HG02610 (cell line): Measurements from ENCODE around the gene CBX2.

Experiments used
- ATAC-seq: cut with Tn5 transposase; IDR thresholded peaks from one replicate; pipeline ENCODE4 v1.9.1; 2021; ENCODE audit warnings: mild to moderate bottlenecking, moderate library complexity; ENCODE audit not compliant: unreplicated experiment

The CBX2 gene

DNA sequence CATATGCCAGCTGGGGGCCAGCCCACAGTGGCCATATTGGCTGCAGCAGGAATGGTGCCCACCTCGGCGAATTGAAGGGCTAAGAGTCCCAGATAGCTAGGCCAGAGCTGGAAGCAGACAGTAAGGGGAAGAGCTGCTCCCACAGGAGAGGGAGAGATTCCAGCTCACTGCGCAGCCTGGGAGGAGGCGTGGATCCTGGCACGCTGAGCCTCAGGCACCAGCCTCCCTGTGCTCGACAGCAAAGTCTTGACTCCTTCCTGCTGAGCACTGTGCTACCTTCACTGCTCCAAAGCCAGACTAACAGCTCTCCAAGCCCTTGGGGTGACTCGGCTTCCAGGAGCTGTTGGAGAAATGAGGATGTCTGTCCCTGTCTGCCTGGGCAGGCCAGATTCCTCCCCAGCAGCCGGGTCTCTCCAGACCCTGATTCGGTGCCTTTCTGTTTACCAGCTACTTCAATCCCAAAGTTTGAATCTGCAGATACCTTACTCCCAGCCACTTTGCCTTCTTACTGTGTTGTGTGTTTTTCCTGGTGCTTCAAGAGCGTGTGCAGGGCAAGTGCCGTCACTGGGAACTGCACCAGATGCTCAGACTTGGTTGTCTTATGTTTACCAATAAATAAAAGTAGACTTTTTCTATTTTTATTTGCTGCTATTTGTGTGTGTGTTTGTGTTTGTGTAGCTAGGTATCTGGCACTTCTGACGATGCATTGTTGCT, 9.1 kb downstream of the CBX2 start:
- no peak for ATAC-seq

DNA sequence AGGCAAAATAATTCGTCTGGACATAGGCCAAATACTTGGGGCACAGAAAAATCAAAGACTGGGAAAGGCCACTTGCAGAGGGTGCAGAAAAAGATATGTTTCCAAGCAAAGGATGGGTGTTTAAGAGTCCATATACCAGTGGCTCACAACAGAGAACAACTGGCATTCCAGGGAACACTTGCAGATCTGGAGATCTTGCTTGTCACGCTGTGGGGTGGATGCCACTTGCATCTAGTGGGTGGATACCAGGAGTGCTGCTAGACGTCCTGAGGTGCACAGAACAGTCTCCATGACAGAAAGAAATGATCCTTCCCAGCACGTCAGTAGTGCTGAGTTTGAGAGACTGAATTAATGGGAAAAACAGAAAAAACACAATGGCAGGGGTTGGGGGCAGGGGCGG, 10.5 kb downstream of the CBX2 start:
- ATAC-seq: no peak

DNA sequence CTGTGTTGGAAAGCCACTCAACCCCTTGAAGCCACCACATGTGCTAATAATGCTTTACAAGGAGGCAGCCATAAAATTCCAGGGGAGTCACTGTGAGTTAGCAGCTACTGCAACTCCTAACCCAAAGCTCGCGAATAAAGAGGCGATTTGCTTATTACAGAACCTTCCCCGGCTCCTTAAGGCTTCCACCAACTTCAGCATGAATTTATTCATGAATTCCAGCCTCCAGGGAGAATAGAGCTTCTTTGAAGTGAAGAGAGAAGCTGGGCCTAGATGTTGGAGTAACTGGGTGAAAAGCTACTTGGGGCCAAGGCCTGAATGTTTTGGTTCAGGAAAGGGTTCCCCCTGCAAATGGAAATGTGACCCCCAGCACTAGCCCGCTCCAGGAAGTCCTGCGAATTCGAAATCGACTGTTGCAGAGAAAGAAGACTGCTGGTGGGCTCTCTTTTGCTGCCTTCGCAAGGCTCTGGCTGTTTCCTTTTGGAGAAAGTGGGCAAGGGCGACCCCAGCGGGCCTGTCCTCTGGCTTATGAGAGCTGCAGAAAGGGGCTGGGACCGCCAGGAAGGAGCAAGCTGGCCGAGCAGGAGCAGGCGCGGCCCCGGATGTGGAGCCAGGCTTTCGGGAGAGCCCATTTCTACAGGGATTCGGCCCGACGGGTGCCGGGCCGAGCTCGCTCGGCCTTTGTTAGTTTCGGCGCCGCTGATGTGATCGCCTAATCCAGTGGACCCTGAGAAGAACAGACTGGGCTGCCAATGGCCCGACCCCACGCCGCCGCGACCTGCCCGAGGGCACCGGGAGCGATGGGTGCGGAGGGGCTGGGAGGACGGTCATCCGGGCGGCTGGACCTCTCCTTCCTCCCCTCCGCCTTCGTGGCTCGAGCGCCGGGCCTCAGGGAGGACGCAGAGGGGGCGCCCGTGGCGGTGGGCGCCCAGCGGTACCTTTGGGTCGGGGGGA, 11.3 kb downstream of the CBX2 start:
- no peak for ATAC-seq

DNA sequence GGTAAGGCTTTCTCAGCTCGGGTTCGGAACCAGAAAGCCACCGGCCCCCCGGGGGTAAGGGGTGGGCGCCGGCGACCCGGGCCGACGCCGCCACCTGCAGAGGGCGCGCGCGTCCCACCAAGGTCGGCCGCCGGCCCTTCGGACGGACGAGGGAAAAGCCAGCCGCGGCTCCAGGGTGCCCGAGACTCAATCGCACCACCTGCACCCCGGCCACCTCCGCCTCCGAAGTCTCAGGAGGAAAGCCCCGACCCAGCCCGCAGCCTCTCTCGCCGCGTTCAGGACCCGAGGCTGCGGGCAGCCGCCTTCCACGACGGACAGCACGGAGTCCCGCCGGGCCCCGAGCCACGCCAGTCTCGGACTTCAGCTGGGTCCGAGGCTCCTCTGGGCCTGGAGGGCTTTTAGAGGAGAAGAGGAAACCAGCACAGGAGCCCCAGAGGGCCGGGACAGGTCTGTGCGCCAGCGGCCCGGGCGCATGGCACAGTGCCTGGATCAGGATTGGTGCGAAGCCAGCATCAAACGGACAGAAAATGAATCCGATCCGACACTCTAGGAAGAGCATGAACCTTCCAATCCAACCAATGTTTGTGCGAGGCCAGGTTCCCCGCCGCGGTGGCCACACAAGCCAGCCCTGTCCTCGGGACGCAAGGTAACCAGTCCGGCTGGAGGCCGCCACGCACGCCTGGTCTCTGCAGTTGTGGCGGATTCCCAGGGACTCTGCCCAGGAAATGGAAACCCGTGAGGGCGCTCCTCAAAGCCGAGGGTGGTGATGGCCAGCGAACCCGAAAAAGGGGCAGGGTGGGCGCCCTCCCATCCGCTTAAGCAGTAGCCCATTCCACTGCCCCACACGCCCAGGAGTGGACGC, 12.2 kb downstream of the CBX2 start:
- ATAC-seq: no peak

DNA sequence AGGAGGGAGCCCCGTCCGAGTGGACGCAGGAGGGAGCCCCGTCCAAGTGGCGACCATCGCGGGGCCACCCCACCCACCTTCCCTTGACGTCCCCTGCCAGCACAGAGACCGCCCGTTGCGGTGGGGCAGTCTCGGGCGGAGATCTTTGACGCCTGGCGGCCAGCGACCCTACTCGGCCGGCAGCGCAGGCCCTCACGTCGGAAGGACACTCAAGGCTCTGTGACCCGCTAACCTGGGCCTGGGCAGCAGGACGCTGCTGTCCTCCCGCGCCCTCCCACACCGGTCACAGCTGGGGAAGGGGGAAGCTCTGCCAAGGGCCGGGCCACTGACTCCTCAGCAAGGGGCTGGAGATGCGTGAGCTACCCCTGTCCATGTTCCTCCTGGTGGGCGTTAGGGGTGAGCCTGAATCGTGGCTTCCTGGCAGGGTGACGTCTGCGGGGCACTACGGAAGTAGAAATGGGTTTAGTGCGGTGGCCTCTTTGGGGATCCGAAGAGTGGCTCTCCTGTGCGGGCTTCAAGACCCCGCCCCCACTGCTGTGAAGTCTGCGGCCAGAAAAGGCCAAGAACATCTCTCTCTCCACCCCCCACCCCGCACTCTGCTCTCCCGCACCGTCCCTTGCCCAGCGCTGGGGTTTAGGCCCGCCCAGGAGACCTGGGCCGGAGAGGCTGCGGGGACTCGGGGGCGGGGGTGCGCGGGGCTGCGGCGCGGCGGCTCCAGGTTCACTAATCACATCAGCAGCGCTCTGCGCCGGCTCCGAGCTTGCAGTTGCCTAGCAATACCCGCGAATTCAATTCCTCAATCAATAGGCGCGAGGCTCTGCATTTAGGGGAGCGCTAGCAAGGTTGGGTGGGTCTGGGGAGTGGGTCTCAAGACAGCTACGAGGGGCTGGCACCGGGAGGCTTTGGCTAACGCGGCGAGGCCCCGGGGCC, 13.1 kb downstream of the CBX2 start:
- no peak for ATAC-seq

DNA sequence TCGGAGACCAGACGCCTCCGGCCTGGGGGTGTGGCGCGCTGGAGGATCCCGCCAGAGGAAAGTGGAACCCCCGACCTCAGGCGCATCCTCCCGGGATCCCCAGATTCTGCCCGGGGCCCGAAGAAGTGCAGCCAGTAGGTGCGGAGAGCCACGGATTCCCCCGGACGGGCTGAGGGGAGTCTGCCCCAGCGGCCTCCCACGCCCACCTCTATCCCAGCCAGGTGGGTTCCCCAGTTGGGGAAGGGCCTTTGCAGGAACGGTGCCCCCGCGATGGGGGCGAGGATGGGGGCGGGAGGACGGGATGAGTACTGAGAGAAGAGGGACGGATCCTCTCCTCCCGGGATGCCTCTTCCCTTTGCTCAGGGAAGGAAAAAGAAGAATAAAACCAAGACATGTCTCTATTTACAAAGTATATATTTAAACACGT, 13.8 kb downstream of the CBX2 start:
- no peak for ATAC-seq

DNA sequence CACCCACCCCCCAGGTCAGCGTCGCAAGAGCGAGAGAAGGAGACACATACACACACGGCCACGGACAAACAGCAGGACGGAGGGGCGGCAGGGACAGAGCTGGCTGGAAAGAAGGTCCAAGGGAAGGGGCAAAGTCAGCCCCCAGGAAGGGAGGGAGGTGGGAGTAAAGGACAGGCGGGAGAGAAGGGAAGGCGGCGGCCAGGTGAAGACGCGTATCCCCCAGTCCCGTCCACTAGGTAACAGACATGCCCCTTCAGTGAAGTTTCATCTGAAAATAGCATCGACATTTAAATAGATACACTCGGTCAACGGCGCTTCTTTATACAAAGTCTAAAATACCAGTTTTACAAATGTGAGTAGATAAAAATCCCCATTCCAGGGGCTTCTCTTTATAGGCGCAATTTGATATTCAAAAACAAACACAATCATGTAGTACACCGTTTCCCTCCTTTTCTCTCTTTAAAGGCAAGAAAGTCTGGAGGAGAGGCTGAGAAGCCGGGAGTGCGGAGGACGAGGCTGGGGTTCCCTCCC, 14.5 kb downstream of the CBX2 start:
- no peak for ATAC-seq

DNA sequence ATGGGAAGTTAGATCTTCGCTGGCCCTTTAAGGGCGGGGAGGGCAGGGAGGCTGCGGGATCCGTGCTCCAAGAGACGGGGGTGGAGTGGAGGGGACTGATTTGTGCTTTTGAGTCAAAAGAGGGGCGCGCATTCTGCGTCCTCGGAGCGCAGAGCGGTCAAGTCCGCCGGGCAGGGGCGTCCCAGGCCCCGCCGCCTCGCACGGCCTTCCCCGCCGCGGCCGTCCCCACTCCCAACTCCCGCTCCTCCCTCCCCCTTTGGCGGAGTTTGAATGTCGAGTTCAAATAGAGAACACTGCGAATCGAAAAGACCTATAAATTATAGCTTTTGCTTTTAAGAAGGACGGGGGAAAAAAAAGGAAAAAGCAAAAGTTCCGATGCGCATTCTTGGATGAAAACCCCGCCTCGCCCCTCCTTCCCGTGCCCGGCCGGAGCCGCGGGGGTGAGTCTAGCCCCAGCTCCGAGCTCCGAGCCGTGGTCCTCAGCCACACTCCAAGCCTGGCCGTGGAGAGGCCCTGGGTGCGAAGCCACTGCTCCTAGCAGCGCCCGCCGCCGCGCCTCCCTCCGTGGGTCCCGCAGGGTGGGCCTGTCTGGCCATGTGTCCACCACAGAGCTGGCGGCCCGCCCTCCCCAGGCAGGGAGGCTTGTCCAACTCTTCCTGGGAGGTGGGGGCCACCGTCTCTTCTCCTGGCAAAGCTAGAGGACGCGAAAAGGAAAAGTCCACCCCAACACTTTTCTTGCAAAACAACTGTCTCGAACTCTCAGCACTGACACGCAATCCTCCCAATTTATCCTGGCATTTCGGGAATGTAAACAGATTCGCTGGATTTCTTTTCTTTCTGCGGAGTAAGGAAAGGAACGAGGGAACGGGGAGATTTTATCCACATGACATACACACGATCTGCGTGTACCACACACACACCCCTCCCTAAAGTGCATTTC, 15.3 kb downstream of the CBX2 start:
- ATAC-seq: no peak

DNA sequence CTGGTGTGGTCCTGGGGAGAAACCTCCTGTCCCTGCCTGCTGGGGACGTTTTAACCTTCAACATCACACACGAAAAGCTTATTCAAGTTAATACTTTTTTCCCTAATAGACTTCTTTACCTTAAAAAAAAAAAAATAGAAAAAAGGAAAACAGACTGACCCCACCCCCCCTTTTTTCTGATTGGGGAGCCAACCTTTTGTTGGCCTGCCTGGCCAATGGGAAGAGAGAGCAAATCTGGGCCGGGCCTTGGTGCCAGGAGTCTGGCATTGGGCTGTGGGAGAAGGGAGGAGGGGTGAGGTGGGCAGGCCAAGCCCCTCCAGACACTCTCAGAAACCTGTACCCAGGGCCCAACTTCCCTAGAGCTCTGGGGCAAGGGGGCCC, 16.0 kb downstream of the CBX2 start:
- no peak for ATAC-seq

DNA sequence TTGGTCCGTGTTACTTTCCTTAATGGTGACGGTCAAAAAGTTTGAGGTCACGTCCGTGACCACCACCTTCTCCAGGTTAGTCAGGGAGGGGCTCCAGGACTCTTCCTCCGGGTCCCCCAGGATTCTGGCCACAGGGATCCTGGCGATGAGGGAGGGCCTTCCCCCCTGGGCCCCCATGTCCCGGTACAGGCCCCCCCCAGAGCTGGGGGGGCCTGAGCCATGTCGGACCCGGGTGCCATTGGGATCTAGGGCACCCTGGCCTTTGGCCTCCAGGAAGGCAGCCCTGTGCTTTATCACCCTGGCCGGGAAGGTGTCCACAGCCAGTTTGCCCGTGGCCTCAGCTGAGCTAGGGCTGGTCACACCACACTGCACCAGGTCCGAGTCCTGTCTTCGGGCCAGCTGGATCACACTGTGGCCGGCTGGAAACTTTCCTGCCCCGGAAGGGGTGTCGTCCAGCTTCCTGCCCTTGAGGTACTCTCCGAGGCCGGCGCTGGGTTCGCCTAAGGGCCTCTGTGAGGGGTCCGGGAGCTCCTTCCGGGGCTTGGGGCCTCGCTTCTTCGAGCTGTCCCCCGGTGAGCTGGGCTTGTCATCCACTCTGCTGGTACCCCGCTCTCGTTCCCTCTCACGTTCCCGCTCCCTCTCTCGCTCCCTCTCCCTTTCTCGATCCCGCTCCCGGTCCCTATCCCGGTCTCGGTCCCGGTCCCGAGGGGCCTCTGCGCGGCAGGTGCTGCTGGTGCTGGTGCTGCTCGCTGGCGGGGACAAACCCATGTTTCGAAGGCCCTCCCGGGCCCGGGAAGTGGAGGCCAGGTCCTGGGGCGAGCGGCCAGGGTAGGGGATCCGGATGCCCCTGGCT, 16.9 kb downstream of the CBX2 start:
- no peak for ATAC-seq

DNA sequence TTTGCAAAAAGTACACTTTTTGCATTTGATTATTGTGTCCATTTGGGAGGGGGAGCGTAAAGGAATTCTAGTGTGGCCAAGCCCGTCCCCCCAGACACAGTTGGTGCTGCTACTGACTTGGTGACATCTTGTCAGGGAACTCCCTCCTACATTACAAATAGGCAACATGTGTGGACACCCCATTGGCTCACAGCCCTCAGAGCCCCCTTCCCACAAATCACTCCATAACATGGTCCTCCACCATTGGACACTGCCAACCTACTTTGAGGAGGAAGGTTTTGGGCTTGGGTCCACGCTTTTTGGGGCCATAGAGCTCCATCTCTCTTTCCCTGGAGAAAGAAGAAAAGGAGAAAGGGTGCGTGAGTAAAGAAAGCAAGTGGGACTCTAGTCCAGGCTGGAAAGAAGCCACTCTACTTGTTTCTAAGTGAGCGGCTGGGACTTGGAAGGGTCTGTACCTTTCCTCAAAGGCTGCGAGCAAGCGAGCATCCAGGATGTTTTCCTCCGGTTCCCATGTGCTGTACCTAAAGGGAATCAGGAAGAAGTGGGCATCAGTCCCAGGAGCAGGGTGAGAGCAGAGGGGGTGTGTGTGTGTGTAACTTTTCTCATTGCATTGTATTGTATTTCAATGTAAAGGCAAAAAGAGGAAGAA, 18.0 kb downstream of the CBX2 start:
- ATAC-seq: no peak

DNA sequence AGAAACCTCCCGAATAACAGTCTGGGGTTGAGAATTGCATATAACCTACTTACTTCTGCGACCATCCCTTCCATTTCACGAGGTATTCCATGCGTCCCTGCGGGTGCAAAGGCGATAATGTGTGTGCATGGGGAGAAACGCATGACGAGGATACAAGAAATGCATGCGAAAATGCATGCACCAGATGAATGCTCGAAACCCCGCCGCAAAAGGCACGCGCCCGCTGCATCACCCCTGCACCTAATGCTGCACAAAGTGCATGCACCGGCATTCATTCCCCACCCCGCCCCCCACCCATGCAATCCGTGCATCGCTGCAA, 18.5 kb downstream of the CBX2 start:
- ATAC-seq: no peak

DNA sequence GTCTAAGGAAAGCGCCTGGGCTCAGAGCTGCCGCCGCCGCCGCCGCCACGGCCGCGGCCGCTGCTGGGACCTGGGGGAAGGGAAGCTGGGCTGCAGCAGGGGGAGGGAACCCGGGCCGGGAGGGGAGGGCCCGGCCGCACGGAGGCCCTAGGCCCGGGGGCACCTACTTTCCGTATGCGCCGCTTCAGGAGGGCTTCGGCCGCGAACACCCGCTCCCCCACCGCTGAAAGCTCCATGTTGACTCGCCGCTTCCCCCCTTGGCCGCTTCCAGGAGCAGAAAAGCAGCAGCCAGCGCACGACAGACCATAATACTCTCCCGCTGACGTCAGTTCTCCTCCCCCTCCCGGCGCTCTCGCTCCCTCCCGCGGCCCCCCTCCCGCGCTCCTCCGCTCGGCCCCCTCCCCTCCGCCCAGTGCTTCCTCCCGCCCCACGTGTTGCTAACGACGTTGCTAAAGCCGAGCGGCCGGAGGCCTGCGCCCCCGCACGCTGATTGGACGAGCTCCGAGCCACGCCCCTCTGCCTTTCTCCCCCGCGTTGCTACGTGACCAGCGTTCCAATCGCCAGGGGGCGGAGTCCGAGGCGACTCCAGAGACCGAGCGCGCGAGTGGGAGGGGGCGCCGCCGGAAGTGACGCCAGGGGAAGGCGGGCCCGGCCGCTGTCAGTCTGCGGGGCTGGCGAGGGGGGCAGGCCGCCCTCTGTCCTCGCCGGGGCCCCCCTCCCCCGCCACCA, 19.0 kb downstream of the CBX2 start, which contains the start of gene CBX8:
Gene CBX8, minus strand, starts transcription at position 315 of the 729 bp plus-strand sequence. Its CDS starts 79 bp downstream, at position 236.
- ATAC-seq: peak; percentile 89

DNA sequence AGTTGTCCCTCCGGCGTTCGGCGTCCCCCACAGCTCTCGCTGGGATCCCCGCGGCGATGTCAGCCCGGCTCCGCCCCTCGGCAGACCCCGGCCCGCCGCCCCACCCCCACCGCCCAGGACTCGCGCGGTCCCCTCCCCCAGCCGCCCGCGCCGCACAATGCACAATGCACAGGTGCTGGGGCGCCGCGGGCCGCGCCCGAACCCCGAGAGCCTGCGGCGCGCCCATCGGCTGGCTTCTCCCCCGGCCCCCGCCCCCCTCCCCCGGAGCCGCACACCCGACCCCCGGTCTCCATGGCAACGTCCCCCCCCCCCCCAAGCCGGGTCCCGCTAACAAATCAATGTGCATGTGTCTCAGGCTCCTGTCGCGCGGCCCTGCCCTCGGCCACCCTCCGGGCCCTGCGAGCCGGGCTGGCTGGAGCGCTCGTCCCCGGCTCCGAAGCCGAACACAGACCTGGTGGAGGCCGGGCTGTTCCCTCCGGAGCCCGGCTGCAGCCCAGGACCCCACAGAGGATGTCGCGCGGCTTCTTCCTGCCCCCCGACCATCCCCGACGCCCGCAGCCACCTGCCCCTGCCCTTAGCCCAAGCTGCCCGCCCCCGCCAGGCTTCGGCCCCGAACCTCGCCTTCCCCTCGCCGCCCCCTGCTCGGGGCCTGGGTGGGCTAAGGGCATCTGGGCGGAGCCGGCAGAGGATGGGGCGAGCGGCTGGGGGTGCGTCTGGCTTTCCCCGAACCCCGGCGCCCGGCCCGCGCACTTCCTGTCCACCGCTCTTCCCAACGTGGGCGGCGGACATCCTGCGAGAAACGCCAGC, 19.7 kb downstream of the CBX2 start:
- ATAC-seq: no peak

DNA sequence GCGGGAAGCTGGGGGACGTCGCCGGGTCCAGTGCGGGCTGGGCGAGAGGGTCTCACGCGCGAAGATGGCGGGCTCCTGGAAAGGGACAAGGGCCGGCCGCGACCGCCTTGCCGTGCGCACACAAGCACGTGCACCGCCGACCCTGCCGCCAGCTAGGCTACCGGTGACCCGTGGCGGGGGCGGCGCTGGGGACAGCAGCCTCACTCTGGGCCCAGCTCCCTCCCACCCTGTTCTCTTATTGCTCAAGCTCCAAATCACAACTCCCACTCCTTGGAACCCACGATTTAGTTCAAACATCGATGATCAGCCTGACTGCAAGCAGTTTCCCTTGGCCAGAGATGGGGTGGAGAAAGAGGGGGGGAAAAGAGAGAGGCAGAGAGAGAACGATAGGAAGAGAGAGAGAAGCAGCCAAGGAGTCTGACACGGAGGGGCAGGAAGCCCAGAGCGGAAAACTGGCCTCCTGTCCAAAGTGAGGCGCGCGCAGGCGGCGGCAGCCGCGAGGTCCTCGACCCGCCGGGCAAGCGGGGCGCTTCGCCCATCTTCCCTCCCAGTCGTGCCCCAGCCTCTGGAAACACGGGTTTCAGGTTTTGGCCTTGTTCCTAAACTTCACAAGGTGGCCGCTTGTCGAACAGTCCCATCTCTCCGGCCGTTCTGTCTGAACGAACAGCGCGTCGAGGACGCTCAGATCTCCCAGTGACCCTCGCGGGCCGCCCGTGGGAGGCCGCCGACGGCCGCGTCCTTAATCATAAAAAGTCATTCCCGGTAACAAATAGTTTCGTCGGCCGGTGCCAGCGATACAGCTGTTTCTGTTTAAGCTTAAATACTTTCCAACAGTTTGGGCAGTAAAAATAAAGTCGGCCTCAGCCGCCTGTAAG, 20.6 kb downstream of the CBX2 start:
- ATAC-seq: no peak
